ENCODE results near the gene KCTD21.
A peak's percentile ranks its signal among the peaks of the same experiment; 100 is the strongest.
"Not testable (repeated sequence)": the region's sequence is repeated elsewhere in the genome, so short reads cannot be mapped to it uniquely, and the experiment has no call there.

Gene KCTD21

DNA sequence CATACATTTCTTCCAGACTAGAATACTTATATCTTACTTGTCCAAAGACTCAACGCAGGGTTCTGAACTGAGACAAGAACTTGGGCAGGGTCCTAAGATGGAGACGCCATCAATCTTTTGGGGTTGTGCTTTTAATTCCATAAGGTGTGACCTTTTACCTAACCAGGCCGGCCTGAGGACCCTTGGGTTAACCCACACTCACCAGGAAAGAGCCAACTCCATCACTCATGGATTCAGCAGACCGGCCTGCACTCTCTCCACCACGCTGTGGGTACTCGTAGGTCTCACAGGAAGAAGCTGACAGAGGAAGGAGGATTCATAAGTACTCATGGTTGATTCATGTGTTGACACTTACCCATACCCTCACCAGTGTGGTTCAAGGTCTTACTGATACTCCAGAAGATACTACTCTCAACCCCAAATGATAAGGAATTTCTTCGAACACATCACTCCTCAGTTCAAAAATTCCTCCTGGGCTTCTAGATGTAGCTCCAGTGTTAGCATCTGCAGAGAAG, 36.5 kb upstream of the KCTD21 start:
- Histone ChIP-seq H3K79me2 (ENCODE audit: insufficient read depth, low read length) (no peaks in the 10 kb centered on the region), H3K9ac (ENCODE audit: low read length) (no peak overlapping the region), H3F3A (ENCODE audit: insufficient read depth, low read length) (no peaks in the 10 kb centered on the region), H3K9me2 (ENCODE audit: low read depth, low read length) (no peaks in the 10 kb centered on the region), H3K27me3 (ENCODE audit: insufficient read depth, low read length) (no peaks in the 10 kb centered on the region), H3K27ac (ENCODE audit: low read depth, low read length, poor library complexity, severe bottlenecking) (no peak overlapping the region), H3K4me2 (ENCODE audit: low read length) (no peak overlapping the region), H3K36me3 (ENCODE audit: insufficient read depth, low read length) (no peaks in the 10 kb centered on the region), H3K4me1 (ENCODE audit: insufficient read depth, low read length, severe bottlenecking) (peaks cover 7% of the 10 kb centered on the region), H3K4me3 (ENCODE audit: low read depth, low read length, poor library complexity, severe bottlenecking) (no peak overlapping the region), H4K20me1 (ENCODE audit: insufficient read depth, low read length) (no peaks in the 10 kb centered on the region), H2AFZ (ENCODE audit: low read length) (no peak overlapping the region), H3K9me3 (ENCODE audit: low read length) (no peaks in the 10 kb centered on the region)
- TF ChIP-seq EZH2 (IDR thresholded peaks at IDR 0.05; ENCODE audit: borderline replicate concordance, low read length) = no peak
- TF ChIP-seq, protein P1, sequence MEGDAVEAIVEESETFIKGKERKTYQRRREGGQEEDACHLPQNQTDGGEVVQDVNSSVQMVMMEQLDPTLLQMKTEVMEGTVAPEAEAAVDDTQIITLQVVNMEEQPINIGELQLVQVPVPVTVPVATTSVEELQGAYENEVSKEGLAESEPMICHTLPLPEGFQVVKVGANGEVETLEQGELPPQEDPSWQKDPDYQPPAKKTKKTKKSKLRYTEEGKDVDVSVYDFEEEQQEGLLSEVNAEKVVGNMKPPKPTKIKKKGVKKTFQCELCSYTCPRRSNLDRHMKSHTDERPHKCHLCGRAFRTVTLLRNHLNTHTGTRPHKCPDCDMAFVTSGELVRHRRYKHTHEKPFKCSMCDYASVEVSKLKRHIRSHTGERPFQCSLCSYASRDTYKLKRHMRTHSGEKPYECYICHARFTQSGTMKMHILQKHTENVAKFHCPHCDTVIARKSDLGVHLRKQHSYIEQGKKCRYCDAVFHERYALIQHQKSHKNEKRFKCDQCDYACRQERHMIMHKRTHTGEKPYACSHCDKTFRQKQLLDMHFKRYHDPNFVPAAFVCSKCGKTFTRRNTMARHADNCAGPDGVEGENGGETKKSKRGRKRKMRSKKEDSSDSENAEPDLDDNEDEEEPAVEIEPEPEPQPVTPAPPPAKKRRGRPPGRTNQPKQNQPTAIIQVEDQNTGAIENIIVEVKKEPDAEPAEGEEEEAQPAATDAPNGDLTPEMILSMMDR (IDR thresholded peaks at IDR 0.05; ENCODE audit: low read length) = no peak

DNA sequence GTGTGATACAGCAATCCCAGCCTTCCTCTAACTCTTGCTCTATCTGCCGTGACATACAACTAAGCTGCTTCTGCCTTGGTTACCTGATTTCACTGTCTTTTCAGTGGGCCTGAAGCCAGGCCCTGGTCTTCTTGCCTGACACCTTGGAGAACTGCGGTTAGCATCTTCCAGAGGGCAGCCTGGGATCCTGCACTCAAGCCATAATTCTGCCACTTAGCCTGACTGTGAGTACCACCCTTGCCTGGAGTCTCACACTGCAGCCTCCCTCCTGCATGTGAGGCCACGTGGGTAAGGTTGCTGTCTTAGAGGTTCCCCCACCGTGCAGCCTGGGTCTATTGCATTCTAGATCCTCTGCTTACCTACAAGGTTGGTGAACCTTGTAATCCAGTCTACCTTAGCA, 36.1 kb upstream of the KCTD21 start:
- H3K4me2 ChIP-seq (ENCODE audit: low read length) = no peak overlapping the region

DNA sequence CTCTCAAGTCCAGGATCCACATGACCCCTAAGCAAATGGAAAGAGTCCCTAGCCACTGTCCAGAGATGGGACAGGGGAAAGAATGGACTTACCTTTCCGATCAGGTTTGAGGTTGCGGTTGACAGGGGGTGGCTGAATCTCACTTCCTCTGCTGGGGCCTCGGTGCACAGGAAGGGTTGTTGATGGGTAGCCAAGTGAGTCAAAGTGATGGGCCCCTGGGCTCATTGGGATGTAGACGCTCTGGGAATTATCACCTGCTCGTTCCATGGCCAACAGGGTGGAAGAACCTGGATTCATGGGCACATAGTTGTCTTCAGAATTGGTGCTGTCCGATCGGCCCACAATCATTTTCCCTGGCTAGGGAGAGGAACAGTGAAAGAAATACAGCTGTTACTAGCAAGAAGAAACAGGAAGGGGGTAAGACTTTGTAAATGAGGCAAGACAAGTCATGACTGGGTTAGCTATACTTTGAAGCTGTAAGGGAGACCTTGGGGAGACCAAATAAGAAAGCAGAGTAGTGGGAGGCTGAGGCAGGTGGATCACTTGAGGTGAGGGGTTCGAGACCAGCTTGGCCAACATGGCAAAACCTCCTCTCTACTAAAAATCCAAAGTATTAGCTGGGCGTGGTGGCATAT, 35.0 kb upstream of the KCTD21 start:
- no peaks in the 10 kb centered on the region for H3K79me2 ChIP-seq (ENCODE audit: insufficient read depth, low read length)
- no peak for TF ChIP-seq EZH2 (IDR thresholded peaks at IDR 0.05; ENCODE audit: borderline replicate concordance, low read length)
- TF ChIP-seq, protein P1 (IDR thresholded peaks at IDR 0.05; ENCODE audit: low read length) = no peak
- no peaks in the 10 kb centered on the region for H3K9me2 ChIP-seq (ENCODE audit: low read depth, low read length)
- H4K20me1 ChIP-seq (ENCODE audit: insufficient read depth, low read length) = no peaks in the 10 kb centered on the region
- peak overlapping the region; percentile 17; the same call in 1 of the 2 replicates for H3K4me2 ChIP-seq (ENCODE audit: low read length)
- no peak overlapping the region for H3K9ac ChIP-seq (ENCODE audit: low read length)
- H3K27ac ChIP-seq (ENCODE audit: low read depth, low read length, poor library complexity, severe bottlenecking) = no peak overlapping the region
- H3K27me3 ChIP-seq (ENCODE audit: insufficient read depth, low read length) = no peaks in the 10 kb centered on the region
- peaks cover 7% of the 10 kb centered on the region for H3K4me1 ChIP-seq (ENCODE audit: insufficient read depth, low read length, severe bottlenecking)
- H3K36me3 ChIP-seq (ENCODE audit: insufficient read depth, low read length) = no peaks in the 10 kb centered on the region
- no peak overlapping the region for H2AFZ ChIP-seq (ENCODE audit: low read length)
- H3F3A ChIP-seq (ENCODE audit: insufficient read depth, low read length) = no peaks in the 10 kb centered on the region
- no peaks in the 10 kb centered on the region for H3K9me3 ChIP-seq (ENCODE audit: low read length)
- no peak overlapping the region for H3K4me3 ChIP-seq (ENCODE audit: low read depth, low read length, poor library complexity, severe bottlenecking)

More for the DNA sequence above, 36.1 kb upstream of the KCTD21 start:
- H3K9ac ChIP-seq (ENCODE audit: low read length) = no peak overlapping the region
- peaks cover 7% of the 10 kb centered on the region for H3K4me1 ChIP-seq (ENCODE audit: insufficient read depth, low read length, severe bottlenecking)
- no peaks in the 10 kb centered on the region for H3K9me2 ChIP-seq (ENCODE audit: low read depth, low read length)
- H2AFZ ChIP-seq (ENCODE audit: low read length) = no peak overlapping the region
- H3K27ac ChIP-seq (ENCODE audit: low read depth, low read length, poor library complexity, severe bottlenecking) = no peak overlapping the region
- H3K27me3 ChIP-seq (ENCODE audit: insufficient read depth, low read length) = no peaks in the 10 kb centered on the region
- no peak for TF ChIP-seq EZH2 (IDR thresholded peaks at IDR 0.05; ENCODE audit: borderline replicate concordance, low read length)
- TF ChIP-seq, protein P1 (IDR thresholded peaks at IDR 0.05; ENCODE audit: low read length) = no peak
- no peak overlapping the region for H3K4me3 ChIP-seq (ENCODE audit: low read depth, low read length, poor library complexity, severe bottlenecking)
- no peaks in the 10 kb centered on the region for H3K9me3 ChIP-seq (ENCODE audit: low read length)
- no peaks in the 10 kb centered on the region for H3K79me2 ChIP-seq (ENCODE audit: insufficient read depth, low read length)
- no peaks in the 10 kb centered on the region for H3K36me3 ChIP-seq (ENCODE audit: insufficient read depth, low read length)
- no peaks in the 10 kb centered on the region for H3F3A ChIP-seq (ENCODE audit: insufficient read depth, low read length)
- H4K20me1 ChIP-seq (ENCODE audit: insufficient read depth, low read length) = no peaks in the 10 kb centered on the region

DNA sequence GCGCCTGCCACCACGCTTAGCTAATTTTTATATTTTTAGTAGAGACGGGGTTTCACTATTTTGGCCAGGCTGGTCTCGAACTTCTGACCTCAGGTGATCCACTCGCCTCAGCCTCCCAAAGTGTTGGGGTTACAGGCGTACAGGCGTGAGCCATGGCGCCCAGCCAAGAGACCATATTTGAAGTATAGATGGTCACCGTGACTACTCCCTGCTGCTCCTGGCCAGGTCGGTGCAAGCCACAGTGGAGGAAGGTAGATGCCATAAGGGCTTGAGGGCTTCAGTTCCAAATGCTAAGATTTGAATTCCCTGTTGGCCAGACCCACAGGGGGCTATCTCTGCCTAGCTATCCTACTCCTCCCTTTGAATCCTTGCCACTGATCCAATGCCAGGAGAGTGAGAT, 34.3 kb upstream of the KCTD21 start:
- not testable (repeated sequence) for H3K9ac ChIP-seq (ENCODE audit: low read length); H3K4me3 ChIP-seq (ENCODE audit: low read depth, low read length, poor library complexity, severe bottlenecking); H3F3A ChIP-seq (ENCODE audit: insufficient read depth, low read length); H3K79me2 ChIP-seq (ENCODE audit: insufficient read depth, low read length); H3K4me2 ChIP-seq (ENCODE audit: low read length); H4K20me1 ChIP-seq (ENCODE audit: insufficient read depth, low read length); H3K27ac ChIP-seq (ENCODE audit: low read depth, low read length, poor library complexity, severe bottlenecking); H3K9me2 ChIP-seq (ENCODE audit: low read depth, low read length); H2AFZ ChIP-seq (ENCODE audit: low read length); H3K9me3 ChIP-seq (ENCODE audit: low read length); H3K27me3 ChIP-seq (ENCODE audit: insufficient read depth, low read length); H3K4me1 ChIP-seq (ENCODE audit: insufficient read depth, low read length, severe bottlenecking); H3K36me3 ChIP-seq (ENCODE audit: insufficient read depth, low read length)

Measured in OCI-LY1 (cell line).